HepG2 (cell line): ENCODE results near the gene CNTN4. TPM values are rescaled to one million over a fixed set of nuclear protein-coding genes. Genes with fewer than 3 reads are reported as not detected.

ENCODE experiments used
- FOXA1 ChIP-seq, 2 experiments: fragments of 450-650 bp in 1 of 2; sonication (generic) in 1 of 2; formaldehyde crosslinking in 1 of 2; IDR thresholded peaks; 2 replicates each; pipeline versions ENCODE4 v1.4.0 to v1.6.1; 2016 to 2020; ENCODE audit warnings: missing genetic modification reagents in 1 of 2
- MTF1 ChIP-seq: sonication (generic); formaldehyde crosslinking; IDR thresholded peaks from 2 replicates; pipeline ENCODE4 v1.5.0; 2020; ENCODE audit warnings: missing genetic modification reagents
- ZNF558 ChIP-seq: sonication (generic); formaldehyde crosslinking; IDR thresholded peaks from 2 replicates; pipeline ENCODE4 v1.9.0; 2022; ENCODE audit warnings: mild to moderate bottlenecking, missing genetic modification reagents, borderline replicate concordance
- ZNF569 ChIP-seq: sonication (generic); formaldehyde crosslinking; IDR thresholded peaks from 2 replicates; pipeline ENCODE4 v1.5.0; 2020; ENCODE audit warnings: mild to moderate bottlenecking, missing genetic modification reagents, moderate library complexity, borderline replicate concordance
- ZNF883 ChIP-seq: sonication (generic); formaldehyde crosslinking; IDR thresholded peaks from 2 replicates; pipeline ENCODE4 v1.5.1; 2020; ENCODE audit warnings: mild to moderate bottlenecking, missing genetic modification reagents; ENCODE audit errors: not compliant biosample characterization
- polyA plus RNA-seq, 8 experiments: library from polyadenylated mRNA; depleted of rRNA in 3 of 8; stranded (reverse) in 7 of 8; unstranded in 1 of 8; fragments of >200 nt; fragmentation: Illumina TruSeq in 4 of 8; extraction: Trizol in 4 of 8; gene quantifications; 2 replicates each; pipeline versions ENCODE4 v1.2.1 to v1.2.3, GENCODE V29; 2011 to 2016; ENCODE audit warnings: low read depth in 4 of 8, missing spikeins in 1 of 8, mixed read lengths in 1 of 8; ENCODE audit not compliant: insufficient read depth in 1 of 8
- total RNA-seq, 5 experiments: library from RNA; depleted of rRNA; stranded (reverse); fragments of >200 nt; fragmentation: Illumina TruSeq; extraction: Trizol; gene quantifications; 2 replicates each; pipeline ENCODE4 v1.2.3, GENCODE V29; 2016; ENCODE audit warnings: low read depth in 1 of 5
- TF ChIP-seq, protein P1 (sequence below): sonication (generic); formaldehyde crosslinking; IDR thresholded peaks from 2 replicates; pipeline ENCODE4 v1.4.0; 2020; ENCODE audit warnings: mild to moderate bottlenecking, missing genetic modification reagents
- TF ChIP-seq, protein P2 (sequence below): sonication (generic); formaldehyde crosslinking; IDR thresholded peaks from 2 replicates; pipeline ENCODE4 v1.5.0; 2020; ENCODE audit warnings: missing genetic modification reagents
- TF ChIP-seq, protein P3 (sequence below): sonication (generic); formaldehyde crosslinking; conservative IDR thresholded peaks from 2 replicates; pipeline ENCODE4 v1.4.0; 2020; ENCODE audit warnings: mild to moderate bottlenecking, missing genetic modification reagents, moderate library complexity
- TF ChIP-seq, protein P4 (sequence below): sonication (generic); formaldehyde crosslinking; IDR thresholded peaks from 2 replicates; pipeline ENCODE4 v1.8.0; 2022; ENCODE audit warnings: missing genetic modification reagents, mild to moderate bottlenecking, borderline replicate concordance

The CNTN4 gene
- total and polyA plus RNA-seq, 2 of the 13 experiments (the other 11 are each of a cell fraction or from before 2014, with no cell fraction given): 0.01 to 0.13 TPM

DNA sequence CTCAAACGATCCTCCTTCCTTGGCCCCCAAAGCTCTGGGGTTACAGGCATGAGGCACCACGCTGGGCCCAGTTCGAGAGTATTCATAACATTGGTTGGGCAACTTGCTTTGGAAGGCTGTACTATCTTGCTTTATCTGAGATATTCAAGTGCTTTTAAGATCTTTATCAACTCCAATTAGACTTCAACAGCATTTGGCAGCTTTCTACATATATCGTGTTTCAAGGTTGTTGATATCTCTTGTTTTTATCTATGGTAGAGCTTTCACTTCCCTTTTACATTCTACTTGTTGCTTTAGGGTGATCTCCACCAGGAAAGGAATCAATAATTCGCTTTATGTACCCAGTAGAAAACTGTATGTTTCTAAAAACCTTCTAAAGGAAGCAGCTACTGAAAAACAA is 616.2 kb downstream of the CNTN4 start (continued):
- TF ChIP-seq, protein P1, sequence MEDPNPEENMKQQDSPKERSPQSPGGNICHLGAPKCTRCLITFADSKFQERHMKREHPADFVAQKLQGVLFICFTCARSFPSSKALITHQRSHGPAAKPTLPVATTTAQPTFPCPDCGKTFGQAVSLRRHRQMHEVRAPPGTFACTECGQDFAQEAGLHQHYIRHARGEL (CRISPR knock-in tag): no peak
- no peak for TF ChIP-seq ZNF883 (CRISPR knock-in tag)
- TF ChIP-seq, protein P2, sequence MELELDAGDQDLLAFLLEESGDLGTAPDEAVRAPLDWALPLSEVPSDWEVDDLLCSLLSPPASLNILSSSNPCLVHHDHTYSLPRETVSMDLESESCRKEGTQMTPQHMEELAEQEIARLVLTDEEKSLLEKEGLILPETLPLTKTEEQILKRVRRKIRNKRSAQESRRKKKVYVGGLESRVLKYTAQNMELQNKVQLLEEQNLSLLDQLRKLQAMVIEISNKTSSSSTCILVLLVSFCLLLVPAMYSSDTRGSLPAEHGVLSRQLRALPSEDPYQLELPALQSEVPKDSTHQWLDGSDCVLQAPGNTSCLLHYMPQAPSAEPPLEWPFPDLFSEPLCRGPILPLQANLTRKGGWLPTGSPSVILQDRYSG: no peak
- TF ChIP-seq, protein P3, sequence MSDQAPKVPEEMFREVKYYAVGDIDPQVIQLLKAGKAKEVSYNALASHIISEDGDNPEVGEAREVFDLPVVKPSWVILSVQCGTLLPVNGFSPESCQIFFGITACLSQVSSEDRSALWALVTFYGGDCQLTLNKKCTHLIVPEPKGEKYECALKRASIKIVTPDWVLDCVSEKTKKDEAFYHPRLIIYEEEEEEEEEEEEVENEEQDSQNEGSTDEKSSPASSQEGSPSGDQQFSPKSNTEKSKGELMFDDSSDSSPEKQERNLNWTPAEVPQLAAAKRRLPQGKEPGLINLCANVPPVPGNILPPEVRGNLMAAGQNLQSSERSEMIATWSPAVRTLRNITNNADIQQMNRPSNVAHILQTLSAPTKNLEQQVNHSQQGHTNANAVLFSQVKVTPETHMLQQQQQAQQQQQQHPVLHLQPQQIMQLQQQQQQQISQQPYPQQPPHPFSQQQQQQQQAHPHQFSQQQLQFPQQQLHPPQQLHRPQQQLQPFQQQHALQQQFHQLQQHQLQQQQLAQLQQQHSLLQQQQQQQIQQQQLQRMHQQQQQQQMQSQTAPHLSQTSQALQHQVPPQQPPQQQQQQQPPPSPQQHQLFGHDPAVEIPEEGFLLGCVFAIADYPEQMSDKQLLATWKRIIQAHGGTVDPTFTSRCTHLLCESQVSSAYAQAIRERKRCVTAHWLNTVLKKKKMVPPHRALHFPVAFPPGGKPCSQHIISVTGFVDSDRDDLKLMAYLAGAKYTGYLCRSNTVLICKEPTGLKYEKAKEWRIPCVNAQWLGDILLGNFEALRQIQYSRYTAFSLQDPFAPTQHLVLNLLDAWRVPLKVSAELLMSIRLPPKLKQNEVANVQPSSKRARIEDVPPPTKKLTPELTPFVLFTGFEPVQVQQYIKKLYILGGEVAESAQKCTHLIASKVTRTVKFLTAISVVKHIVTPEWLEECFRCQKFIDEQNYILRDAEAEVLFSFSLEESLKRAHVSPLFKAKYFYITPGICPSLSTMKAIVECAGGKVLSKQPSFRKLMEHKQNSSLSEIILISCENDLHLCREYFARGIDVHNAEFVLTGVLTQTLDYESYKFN (CRISPR knock-in tag): no peak
- no peak for TF ChIP-seq ZNF569 (CRISPR knock-in tag)
- no peak for TF ChIP-seq ZNF558
- TF ChIP-seq, protein P4, sequence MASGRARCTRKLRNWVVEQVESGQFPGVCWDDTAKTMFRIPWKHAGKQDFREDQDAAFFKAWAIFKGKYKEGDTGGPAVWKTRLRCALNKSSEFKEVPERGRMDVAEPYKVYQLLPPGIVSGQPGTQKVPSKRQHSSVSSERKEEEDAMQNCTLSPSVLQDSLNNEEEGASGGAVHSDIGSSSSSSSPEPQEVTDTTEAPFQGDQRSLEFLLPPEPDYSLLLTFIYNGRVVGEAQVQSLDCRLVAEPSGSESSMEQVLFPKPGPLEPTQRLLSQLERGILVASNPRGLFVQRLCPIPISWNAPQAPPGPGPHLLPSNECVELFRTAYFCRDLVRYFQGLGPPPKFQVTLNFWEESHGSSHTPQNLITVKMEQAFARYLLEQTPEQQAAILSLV: no peak
- no peak for TF ChIP-seq FOXA1 (IDR thresholded peaks at IDR 0.05)
- TF ChIP-seq FOXA1 (CRISPR knock-in tag; IDR thresholded peaks at IDR 0.05): no peak
- no peak for TF ChIP-seq MTF1 (CRISPR knock-in tag)
